HCT116 (cell line): ENCODE measurements around the gene TMEM186. TPM values are rescaled to one million over a fixed set of nuclear protein-coding genes. Genes with fewer than 3 reads are reported as not detected.

ENCODE experiments used
- ATAC-seq: fragments of 200-7000 bp; cut with Tn5 transposase; 2 replicates; pipeline ENCODE4 v1.9.1; 2020; ENCODE audit warnings: mild to moderate bottlenecking, moderate library complexity
- BruUV-seq: library from RNA; stranded (reverse); fragments of 400-500 nt; replicated peaks from 2 replicates; lab custom pipeline; 2021; lab: Mats Ljungman, UMichigan
- CTCF ChIA-PET: fragments of 300-600 bp; sonication (Branson Sonifier 250); formaldehyde crosslinking; loops from one replicate; lab custom pipeline; 2021; ENCODE audit warnings: antibody characterized with exemption; lab: Charles Lee
- POLR2A ChIA-PET: fragments of 300-600, 350-600 bp; sonication (Branson Sonifier 250); formaldehyde crosslinking; loops from one replicate; lab custom pipeline; 2021; ENCODE audit warnings: antibody characterized with exemption; lab: Charles Lee
- RAD21 ChIA-PET, 2 experiments: fragments of 300-600 bp; sonication (Branson Sonifier 250); formaldehyde crosslinking; loops; one replicate each; lab custom pipeline; 2023; ENCODE audit warnings: low total read pairs in 2 of 2; ENCODE audit not compliant: uncharacterized antibody in 2 of 2, unreplicated experiment in 2 of 2, low non-redundant PET in 1 of 2; lab: Charles Lee
- DNase-seq: peaks from one replicate; pipeline ENCODE4 v3.0.0-alpha.2; 2010; ENCODE audit warnings: low read depth, low spot score
- H2AFZ ChIP-seq: fragments of 200-600 bp; shearing (Covaris generic), sonication (generic); 2 replicates; pipeline ENCODE4 v1.6.1; 2017; ENCODE audit warnings: low read depth, mixed run types, mixed read lengths, antibody characterized with exemption, low read length; ENCODE audit not compliant: poor library complexity, severe bottlenecking
- H3K27ac ChIP-seq: 2 replicates; pipeline ENCODE4 v1.5.1; 2012; ENCODE audit warnings: low read depth, low read length
- H3K27me3 ChIP-seq: fragments of 200-600 bp; sonication (generic); 2 replicates; pipeline ENCODE4 v1.6.1; 2016; ENCODE audit warnings: mixed run types, low read length, mixed read lengths; ENCODE audit not compliant: insufficient read depth
- H3K36me3 ChIP-seq, 2 experiments: fragments of 200-500 bp in 1 of 2; fragments of 200-600 bp in 1 of 2; sonication (Bioruptor generic) in 1 of 2; sonication (generic) in 1 of 2; 2 replicates each; pipeline versions ENCODE4 v1.5.1 to v1.6.1; 2014 to 2016; ENCODE audit warnings: low read length in 2 of 2, inconsistent platforms in 1 of 2, mixed read lengths in 1 of 2, mixed run types in 1 of 2; ENCODE audit not compliant: insufficient read depth in 2 of 2, control insufficient read depth in 1 of 2
- H3K4me1 ChIP-seq, 2 experiments: fragments of 200-600 bp in 1 of 2; sonication (generic) in 1 of 2; 2 replicates each; pipeline versions ENCODE4 v1.5.1 to v1.6.1; 2012 to 2017; ENCODE audit warnings: low read length in 2 of 2, inconsistent platforms in 1 of 2, mild to moderate bottlenecking in 1 of 2, mixed read lengths in 1 of 2, mixed run types in 1 of 2, moderate library complexity in 1 of 2; ENCODE audit not compliant: insufficient read depth in 2 of 2, control insufficient read depth in 1 of 2
- H3K4me2 ChIP-seq: fragments of 200-600 bp; sonication (generic); 2 replicates; pipeline ENCODE4 v1.6.1; 2017; ENCODE audit warnings: mixed run types, low read length, mixed read lengths
- H3K4me3 ChIP-seq, 2 experiments: fragments of 200-600 bp in 1 of 2; sonication (generic) in 1 of 2; replicated peaks in 1 of 2; 2 replicates each; pipeline ENCODE4 v1.5.1; 2011 to 2016; ENCODE audit warnings: low read length in 2 of 2, control low read depth in 1 of 2, low read depth in 1 of 2, mild to moderate bottlenecking in 1 of 2, mixed read lengths in 1 of 2, mixed run types in 1 of 2
- H3K79me2 ChIP-seq: fragments of 200-600 bp; sonication (generic); 2 replicates; pipeline ENCODE4 v1.6.1; 2017; ENCODE audit warnings: mild to moderate bottlenecking, mixed run types, low read length, moderate library complexity, mixed read lengths; ENCODE audit not compliant: insufficient read depth
- H3K9ac ChIP-seq: fragments of 200-600 bp; sonication (generic); 2 replicates; pipeline ENCODE4 v1.6.1; 2016; ENCODE audit warnings: low read length, mixed read lengths
- H3K9me2 ChIP-seq: fragments of 200-600 bp; sonication (generic), shearing (Covaris generic); 2 replicates; pipeline ENCODE4 v1.6.1; 2017; ENCODE audit warnings: mixed run types, mild to moderate bottlenecking, moderate library complexity; ENCODE audit not compliant: insufficient read depth
- H3K9me3 ChIP-seq, 2 experiments: fragments of 200-500 bp in 1 of 2; fragments of 200-600 bp in 1 of 2; sonication (Bioruptor generic) in 1 of 2; sonication (generic) in 1 of 2; 2 replicates each; pipeline ENCODE4 v1.6.1; 2014 to 2017; ENCODE audit warnings: low read length in 2 of 2, mixed read lengths in 2 of 2, inconsistent platforms in 1 of 2, low read depth in 1 of 2, mild to moderate bottlenecking in 1 of 2, mixed run types in 1 of 2, moderate library complexity in 1 of 2; ENCODE audit not compliant: control insufficient read depth in 1 of 2, insufficient read depth in 1 of 2
- H4K20me1 ChIP-seq: fragments of 200-600 bp; sonication (generic), shearing (Covaris generic); 2 replicates; pipeline ENCODE4 v1.6.1; 2017; ENCODE audit warnings: mixed run types, mild to moderate bottlenecking, moderate library complexity; ENCODE audit not compliant: insufficient read depth
- ATF3 ChIP-seq: IDR thresholded peaks from 2 replicates; pipeline ENCODE4 v1.6.1; 2012
- CEBPB ChIP-seq: IDR thresholded peaks from 2 replicates; pipeline ENCODE4 v1.6.1; 2012; ENCODE audit warnings: low read depth
- CTCF ChIP-seq, 3 experiments: fragments of 200-600 bp in 1 of 3; sonication (generic) in 1 of 3; IDR thresholded peaks in 2 of 3; conservative IDR thresholded peaks in 1 of 3; 2 replicates each; pipeline ENCODE4 v1.5.1; 2012 to 2017; ENCODE audit warnings: low read depth in 2 of 3, low read length in 2 of 3, antibody characterized with exemption in 1 of 3, borderline replicate concordance in 1 of 3, control low read depth in 1 of 3, mild to moderate bottlenecking in 1 of 3, mixed read lengths in 1 of 3, mixed run types in 1 of 3, moderate library complexity in 1 of 3; ENCODE audit not compliant: insufficient read depth in 1 of 3
- EGR1 ChIP-seq: IDR thresholded peaks from 2 replicates; pipeline ENCODE4 v1.6.1; 2012; ENCODE audit warnings: low read depth
- EZH2phosphoT487 ChIP-seq: fragments of 200-600 bp; IDR thresholded peaks from 2 replicates; pipeline ENCODE4 v1.6.1; 2018; ENCODE audit warnings: antibody characterized with exemption, borderline replicate concordance
- FOSL1 ChIP-seq: IDR thresholded peaks from 2 replicates; pipeline ENCODE4 v1.6.1; 2012; ENCODE audit warnings: low read depth
- MAX ChIP-seq: IDR thresholded peaks from 2 replicates; pipeline ENCODE4 v1.6.1; 2012
- POLR2AphosphoS5 ChIP-seq: IDR thresholded peaks from 2 replicates; pipeline ENCODE4 v1.6.1; 2011; ENCODE audit warnings: mild to moderate bottlenecking, low read depth, low read length, moderate library complexity
- RAD21 ChIP-seq: IDR thresholded peaks from 2 replicates; pipeline ENCODE4 v1.6.1; 2012; ENCODE audit warnings: low read depth, mild to moderate bottlenecking
- REST ChIP-seq: IDR thresholded peaks from 2 replicates; pipeline ENCODE4 v1.6.1; 2012; ENCODE audit warnings: low read depth
- SIN3A ChIP-seq: IDR thresholded peaks from 2 replicates; pipeline ENCODE4 v1.6.1; 2012; ENCODE audit warnings: low read depth
- SP1 ChIP-seq: IDR thresholded peaks from 2 replicates; pipeline ENCODE4 v1.6.1; 2012; ENCODE audit warnings: low read depth
- SRF ChIP-seq: IDR thresholded peaks from 2 replicates; pipeline ENCODE4 v1.6.1; 2012; ENCODE audit warnings: low read depth
- YY1 ChIP-seq: IDR thresholded peaks from 2 replicates; pipeline ENCODE4 v1.6.1; 2011; ENCODE audit warnings: low read length, low read depth, moderate library complexity, mild to moderate bottlenecking; ENCODE audit not compliant: insufficient replicate concordance; ENCODE audit errors: extremely low read depth
- ZNF274 ChIP-seq: fragments of 200-500 bp; sonication (Bioruptor generic); IDR thresholded peaks from 2 replicates; pipeline ENCODE4 v1.6.1; 2014; ENCODE audit warnings: mild to moderate bottlenecking, low read depth, low read length, inconsistent platforms
- intact Hi-C: fragments of 100-400 bp; cut with micrococcal nuclease; formaldehyde crosslinking; loops from 2 replicates; pipeline ENCODE4 v1.10.0; 2022
- total RNA-seq: library from RNA; stranded (reverse); gene quantifications from one replicate; pipeline ENCODE4 v1.2.1, GENCODE V29; 2021; ENCODE audit not compliant: unreplicated experiment

Gene TMEM186
- total RNA-seq, 1 experiment from 2014 or later, result 14.0 TPM

- no peak overlapping the region for H2AFZ ChIP-seq
- no peak overlapping the region for H3K4me3 ChIP-seq
- H3K9me3 ChIP-seq, result no peaks in the 10 kb centered on the region
- H3K27ac ChIP-seq, result no peak overlapping the region
- ChIA-PET CTCF (no interaction called here), POLR2A (no interaction called here), RAD21 (no interaction called here)
- DNase-seq, result no peak
- H3K9me2 ChIP-seq, result no peaks in the 10 kb centered on the region
- no peaks in the 10 kb centered on the region for H3K36me3 ChIP-seq
- H3K9ac ChIP-seq, result no peak overlapping the region
- no peaks in the 10 kb centered on the region for H4K20me1 ChIP-seq
- H3K4me2 ChIP-seq, result no peak overlapping the region
- intact Hi-C loops, result no loop called here
- BruUV-seq, result no TSS peak
- no peaks in the 10 kb centered on the region for H3K4me1 ChIP-seq
- no peak for ATAC-seq
- no peaks in the 10 kb centered on the region for H3K79me2 ChIP-seq
- no peaks in the 10 kb centered on the region for H3K27me3 ChIP-seq
- TF ChIP-seq ATF3, result no peak
- TF ChIP-seq ZNF274, result no peak
- TF ChIP-seq, all 23 proteins: peak for 0
Measured at GRCh38 chr16:8774208-8774607, 23.2 kb downstream of the TMEM186 start.

- RAD21 ChIA-PET, result no interaction called here
- no peak overlapping the region for H2AFZ ChIP-seq
- no peaks in the 10 kb centered on the region for H3K4me1 ChIP-seq
- no TSS peak for BruUV-seq
- H3K9me3 ChIP-seq, result no peaks in the 10 kb centered on the region
- H3K4me2 ChIP-seq, result no peak overlapping the region
- H3K36me3 ChIP-seq, result no peaks in the 10 kb centered on the region
- no peak for TF ChIP-seq EZH2phosphoT487
- TF ChIP-seq MAX, result no peak
- no peak for TF ChIP-seq SP1
- no peak for TF ChIP-seq FOSL1
- no peak for TF ChIP-seq RAD21
- TF ChIP-seq YY1, result no peak
- TF ChIP-seq CTCF (IDR thresholded peaks at IDR 0.05 in 2 of 3, conservative IDR thresholded peaks at IDR 0.05 in 1 of 3; ENCODE audit: borderline replicate concordance in 1 of 3, insufficient read depth in 1 of 3, low read depth in 2 of 3, low read length in 2 of 3), result no peak
- TF ChIP-seq POLR2AphosphoS5, result no peak
- TF ChIP-seq SIN3A, result no peak
- no peak for TF ChIP-seq ATF3
- TF ChIP-seq CEBPB, result no peak
- TF ChIP-seq SRF, result no peak
- TF ChIP-seq REST, result no peak
- TF ChIP-seq EGR1, result no peak
- TF ChIP-seq, all 23 proteins: peak for 0
- ChIA-PET POLR2A (no interaction called here), CTCF (no interaction called here)
- H3K27me3 ChIP-seq, result no peaks in the 10 kb centered on the region
- intact Hi-C loops, result no loop called here
- ATAC-seq, result no peak
- no peak overlapping the region for H3K4me3 ChIP-seq
- no peak for DNase-seq
- no peaks in the 10 kb centered on the region for H3K79me2 ChIP-seq
- no peaks in the 10 kb centered on the region for H4K20me1 ChIP-seq
- no peak overlapping the region for H3K27ac ChIP-seq
- H3K9ac ChIP-seq, result no peak overlapping the region
- H3K9me2 ChIP-seq, result no peaks in the 10 kb centered on the region
Measured at GRCh38 chr16:8773537-8773936, 23.9 kb downstream of the TMEM186 start.
